GM21515 (cell line): ENCODE results near the gene UMODL1.

Experiments
- ATAC-seq: cut with Tn5 transposase; IDR thresholded peaks from one replicate; pipeline ENCODE4 v1.9.1; 2021; ENCODE audit not compliant: unreplicated experiment

The UMODL1 gene

DNA sequence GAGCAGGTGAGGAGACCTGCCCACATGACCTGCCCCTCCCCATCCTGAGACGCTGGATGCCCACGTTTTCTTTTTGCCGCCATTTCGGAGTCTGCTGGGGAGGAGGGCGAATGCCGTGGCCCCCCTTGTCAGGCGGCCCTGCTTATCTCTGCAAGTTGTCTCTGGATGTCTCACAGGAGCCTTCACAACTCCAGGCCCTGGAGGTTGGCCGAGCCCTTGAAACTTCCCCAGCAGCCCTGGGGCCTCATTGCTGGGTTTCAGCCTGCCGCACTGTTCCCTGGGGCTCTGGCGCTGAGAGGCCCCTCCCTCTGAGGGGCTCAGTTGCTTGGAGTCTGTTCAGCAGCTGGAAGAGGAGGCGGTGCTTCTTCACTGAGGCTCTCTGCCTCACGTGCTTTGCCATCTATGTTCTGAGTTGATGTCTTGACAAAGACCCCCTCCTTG is 31.2 kb upstream of the UMODL1 start:
- no peak for ATAC-seq

DNA sequence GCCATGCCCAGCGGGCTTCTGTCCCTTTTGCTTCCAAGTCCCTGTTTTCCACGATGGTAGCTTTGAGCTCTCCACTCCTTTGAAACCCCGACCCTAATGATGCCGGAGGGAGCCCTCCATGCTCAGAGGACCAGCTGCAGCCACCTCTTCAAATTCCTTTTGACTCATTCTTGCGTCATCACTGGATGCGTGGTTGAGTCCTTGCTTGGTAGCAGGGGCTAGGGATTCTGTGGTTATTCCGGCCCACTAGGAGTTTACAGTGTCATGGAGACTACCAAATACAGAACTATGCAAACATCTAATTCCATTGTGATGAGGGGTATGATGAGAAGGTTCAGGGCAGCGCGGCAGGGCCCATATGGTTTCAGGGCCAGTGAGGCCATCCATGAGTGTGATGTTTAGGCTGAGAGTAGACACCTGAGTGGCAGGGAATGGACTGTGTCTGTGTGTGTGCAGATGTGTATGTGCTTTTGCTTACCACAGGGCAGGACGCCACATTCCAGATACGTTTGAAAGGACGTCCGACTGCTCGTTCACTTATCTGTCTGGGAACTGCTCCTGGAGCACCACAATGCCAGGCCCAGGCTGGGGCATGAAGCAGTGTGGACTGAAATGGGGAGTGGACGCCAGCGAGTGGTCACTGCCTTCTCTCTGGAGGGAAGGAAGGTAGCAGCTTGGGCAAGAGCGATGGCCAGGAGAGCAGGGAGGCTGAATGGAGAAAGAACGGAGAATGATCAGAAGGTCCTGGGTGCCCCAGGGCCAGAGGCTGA is 30.5 kb upstream of the UMODL1 start:
- ATAC-seq, result no peak

DNA sequence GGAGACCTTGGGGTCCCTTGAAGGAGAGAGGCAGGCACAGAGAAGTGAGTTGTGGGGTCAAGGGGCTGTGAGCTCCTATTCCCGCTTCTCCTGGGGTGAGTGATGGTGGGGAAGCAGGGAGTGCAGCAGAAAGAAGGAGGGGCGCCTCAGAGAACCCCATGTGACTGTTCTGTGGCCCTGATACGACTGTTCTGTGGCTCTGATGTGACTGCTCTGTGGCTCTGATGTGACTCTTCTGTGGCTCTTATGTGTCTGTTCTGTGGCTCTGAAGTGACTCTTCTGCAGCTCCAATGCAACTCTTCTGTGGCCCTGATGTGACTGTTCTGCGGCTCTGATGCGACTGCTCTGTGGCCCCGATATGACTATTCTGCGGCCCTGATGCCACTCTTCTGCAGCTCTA is 29.9 kb upstream of the UMODL1 start:
- no peak for ATAC-seq

DNA sequence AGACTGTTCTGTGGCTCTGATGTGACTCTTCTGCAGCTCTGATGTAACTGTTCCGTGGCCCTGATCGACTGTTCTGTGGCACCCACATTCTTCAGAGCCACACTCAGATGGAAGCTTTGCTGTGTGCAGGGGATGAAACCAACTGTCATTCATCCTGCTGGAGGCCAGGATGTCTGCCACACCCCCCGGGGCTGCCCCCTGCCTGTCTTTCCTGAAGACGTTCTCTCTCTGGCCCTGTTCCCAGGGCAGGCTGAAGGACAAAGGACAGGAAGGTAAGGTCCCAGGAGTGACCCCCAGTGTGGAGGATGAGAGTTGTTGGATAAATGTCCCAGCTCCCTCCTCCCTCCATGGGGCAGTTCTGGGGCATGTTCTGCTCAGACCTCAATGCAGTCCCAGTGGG is 29.4 kb upstream of the UMODL1 start:
- ATAC-seq, result no peak

DNA sequence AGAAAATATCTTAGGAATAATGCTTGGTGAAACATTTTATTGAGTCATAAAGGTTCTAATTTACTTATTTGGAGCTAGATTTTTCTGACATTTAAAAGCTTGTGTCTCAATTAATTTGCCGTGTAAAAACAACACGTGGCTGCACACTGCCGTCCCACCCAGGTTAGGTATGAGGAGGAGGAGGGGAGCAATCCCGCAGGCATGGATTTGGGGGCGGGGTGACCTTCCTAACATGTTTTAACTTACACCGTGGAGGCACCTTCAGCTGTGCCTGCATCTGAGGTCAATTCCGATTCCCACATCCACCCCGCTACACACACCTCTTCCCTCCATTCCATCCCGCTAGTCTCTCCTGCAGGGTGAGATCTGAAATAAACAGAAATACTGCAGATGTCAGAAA is 28.5 kb upstream of the UMODL1 start:
- ATAC-seq, result no peak

DNA sequence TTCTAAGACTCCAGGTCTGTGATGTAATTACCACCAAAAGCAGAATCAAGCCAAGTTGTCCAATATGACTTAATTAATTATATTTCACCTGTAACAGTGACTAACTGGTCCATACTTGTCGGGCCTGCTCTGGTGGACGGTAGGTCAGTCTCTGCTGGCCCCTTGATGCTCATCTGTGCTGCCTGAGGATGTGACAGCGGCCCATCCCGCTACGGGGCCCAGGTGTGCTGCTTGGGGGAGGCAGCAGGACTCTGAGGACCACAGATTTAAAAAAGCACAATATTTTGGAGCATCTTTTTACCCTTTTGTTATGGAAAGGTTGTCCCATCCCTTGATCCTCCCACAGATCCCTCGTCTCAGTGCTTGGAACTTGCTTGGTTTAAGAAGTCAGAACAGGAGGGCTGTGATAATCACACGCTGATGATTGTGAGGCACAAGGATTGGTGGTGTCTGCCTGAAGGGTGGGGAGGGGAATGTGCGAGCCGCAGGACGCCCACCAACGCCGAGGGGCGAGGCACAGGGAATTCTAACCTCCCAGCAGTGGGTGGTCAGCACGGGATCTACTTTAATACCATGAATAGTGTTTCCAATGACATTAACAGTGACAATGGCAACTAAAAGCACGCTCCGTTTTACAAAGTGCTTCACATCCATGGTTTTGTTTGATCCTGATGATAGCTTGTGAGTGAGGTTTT is 27.8 kb upstream of the UMODL1 start:
- no peak for ATAC-seq

DNA sequence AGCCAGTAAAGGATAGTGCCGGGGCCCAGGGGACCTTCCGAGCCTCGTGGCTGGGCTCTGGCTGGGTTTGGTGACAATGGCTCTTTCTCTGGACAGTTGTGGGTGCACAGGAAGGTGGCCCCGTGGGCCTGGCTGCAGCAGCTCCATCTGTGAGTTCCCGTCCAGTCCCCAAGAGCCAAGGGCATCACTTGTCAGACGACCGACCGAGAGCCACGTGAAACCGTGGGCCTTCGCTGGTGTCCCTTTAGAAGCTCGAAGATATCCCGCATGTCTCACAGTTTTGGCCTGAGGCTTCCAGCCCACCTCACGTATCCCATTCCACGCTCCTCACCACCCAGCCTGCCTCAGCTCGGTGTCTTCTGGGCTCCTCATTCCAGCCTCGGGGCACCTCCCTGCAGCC is 27.2 kb upstream of the UMODL1 start:
- no peak for ATAC-seq

DNA sequence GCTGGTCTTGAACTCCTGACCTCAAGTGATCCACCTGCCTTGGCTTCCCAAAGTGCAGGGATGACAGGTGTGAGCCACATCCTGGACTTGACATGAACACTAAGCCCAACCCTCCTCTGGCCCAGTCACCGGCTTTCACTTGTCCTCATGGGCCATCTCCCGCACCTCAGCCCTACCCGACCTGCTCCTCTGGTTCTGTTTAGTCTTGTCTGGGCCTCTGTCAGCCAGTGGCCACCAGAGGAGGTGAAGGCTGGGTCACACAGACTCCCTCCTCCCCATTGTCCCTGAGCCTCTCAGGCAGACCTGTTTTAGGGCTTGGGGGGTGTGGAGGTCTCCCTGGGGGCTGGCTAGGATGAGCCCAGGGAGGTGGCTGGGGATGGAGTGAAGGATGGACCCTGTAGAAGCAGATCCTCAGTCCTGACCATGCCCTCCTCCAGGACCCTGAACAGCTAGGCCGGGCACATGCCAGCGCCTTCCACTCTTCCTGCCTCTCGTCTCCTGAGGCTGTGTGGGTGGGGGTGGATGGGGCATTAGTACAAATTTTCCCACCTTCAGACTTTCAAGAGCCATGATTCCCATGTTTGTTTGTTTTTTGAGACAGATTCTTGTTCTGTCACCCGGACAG is 26.1 kb upstream of the UMODL1 start:
- no peak for ATAC-seq

DNA sequence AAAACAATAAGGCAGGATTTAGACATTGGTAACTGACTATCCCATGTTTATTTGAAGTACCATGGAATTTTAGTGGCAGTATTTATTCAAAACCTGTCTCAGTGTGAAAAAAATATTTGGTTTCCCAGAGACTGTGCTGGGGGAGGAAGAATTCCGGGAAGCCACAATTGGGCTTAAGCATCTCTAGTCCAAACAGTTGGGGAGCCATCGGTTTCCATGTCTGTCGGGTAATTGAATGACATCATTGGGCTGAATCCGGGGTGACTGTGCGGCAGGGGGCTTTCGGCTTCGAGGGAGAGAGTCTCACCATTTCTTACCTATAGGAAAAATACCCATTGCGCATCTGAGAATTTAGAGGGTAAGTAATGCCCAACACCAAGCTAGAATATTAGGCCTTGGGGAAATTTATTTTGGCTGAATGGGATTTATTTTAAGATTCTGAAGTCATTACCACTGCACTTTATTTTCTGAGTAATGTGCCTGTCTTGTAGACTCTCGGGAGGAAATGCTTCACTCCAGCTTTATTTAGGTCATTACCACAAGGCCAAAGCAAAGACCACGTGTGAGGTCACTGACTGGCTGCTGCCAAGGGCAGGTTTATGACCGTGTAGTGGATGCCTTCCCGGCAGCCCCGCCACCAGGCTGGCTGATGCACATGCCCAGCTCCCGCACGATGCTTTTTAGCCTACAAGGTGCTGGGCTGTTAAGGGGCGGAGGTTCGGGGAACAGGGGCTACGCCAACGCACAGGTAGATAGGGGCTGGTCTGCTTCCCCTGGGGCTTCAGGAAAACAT is 23.1 kb upstream of the UMODL1 start:
- no peak for ATAC-seq

DNA sequence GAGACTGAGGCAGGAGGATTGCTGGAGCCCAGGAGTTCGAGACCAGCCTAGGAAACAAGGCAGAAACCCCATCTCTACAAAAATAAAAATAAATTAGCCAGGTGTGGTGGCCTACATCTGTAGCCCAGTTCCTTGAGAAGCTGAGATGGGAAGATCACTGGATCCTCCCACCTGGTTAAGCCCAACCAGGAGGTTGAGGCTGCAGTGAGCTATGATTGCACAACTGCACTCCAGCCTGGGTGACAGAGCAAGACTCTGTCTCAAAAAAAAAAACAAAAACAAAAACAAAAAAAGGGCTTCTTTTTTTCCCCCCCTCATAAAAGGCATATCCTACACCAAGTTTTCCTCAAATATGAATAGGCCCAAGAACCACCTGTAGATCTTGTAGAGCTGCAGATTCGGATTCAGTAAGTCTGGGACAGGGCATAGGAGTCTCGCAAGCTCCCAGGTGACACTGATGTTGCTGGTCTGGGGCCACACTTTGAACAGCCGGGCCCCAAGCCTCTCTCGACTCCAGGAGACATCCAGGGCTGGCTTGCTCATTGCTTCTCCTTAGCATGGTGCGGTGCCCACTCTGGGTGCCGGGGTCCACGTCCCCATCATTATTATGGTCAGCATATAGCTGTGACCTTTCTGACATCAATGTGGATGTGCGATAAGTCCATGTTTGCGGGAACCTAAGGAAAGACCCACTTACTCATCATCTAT is 22.1 kb upstream of the UMODL1 start:
- no peak for ATAC-seq

DNA sequence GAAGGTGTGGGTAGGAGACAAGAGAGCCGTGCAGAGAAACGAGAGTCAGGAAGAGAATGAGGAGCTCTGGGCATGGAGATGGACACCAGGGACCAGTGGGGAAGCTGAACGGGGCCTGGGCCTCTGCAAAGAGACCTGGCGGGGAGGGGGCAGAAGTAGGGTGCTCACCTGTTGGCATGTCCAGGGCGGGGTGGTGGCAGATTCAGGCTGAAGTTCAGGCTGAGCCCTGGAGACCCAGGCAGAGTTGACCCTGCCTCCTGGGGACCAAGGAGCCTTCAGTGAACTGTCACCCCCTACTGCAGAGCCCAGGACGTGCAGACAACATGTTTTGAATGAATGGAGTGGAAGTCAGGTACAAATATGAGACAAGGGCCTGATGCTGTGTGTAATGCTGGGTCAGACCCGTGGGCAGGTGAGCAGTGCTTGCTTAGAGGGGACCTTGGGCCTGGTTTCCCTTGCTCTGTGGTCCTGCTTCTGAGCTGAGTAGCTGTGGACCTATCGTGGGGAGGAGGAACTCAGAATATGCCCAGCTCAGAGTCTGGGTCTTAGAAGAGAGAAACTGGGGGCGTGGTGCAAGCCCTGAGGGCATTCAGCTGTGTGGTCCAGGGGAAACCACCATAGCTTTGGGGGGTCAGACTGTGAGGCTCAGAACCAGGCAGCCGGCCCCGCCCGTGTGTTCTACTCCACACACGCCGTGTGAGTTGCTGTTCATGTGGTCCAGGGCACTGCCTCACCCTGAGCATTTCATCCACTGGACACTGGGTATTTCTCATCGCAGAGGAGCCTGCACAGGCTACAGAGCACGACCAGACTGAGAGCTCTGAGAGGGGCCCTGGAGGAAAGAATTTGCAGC is 21.3 kb upstream of the UMODL1 start:
- ATAC-seq, result no peak

DNA sequence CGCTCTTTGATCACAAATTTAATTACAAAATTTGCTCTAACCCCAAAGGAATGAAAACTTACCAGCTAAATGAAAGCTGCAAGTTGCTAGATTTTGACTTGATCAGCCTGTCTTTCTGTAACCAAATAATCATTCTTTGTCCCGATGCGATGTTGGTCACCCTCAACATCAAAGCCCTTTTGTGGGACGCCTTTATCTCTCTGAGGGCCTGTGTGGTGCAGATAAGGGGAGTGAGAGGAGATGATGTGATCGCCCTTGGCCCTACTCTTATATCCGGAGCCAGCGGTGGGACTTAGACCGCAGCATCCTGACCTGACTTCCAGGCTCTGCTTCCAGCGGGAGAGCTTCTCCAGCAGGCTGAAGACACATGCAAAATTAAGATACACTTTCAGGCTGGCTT is 19.3 kb upstream of the UMODL1 start:
- ATAC-seq, result no peak

DNA sequence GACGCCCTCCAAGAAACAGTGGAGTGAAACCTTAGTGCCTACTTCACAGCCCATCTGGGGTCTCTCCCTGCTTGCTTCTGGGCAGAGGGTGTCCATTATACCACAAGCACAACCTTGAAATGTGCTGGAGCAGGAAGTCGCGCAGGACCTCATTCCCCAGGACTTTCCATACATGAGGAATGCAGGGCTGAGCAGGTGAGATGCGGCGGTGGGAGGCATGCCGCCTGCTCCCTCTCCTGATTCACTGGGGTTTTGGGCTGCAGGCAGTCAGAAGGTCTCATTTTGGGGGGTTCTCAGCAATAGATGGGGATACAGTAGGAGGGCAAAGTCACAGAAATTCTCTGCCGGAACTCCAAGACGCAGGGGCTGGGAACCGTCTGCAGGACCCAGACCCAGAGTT is 15.7 kb upstream of the UMODL1 start:
- no peak for ATAC-seq

DNA sequence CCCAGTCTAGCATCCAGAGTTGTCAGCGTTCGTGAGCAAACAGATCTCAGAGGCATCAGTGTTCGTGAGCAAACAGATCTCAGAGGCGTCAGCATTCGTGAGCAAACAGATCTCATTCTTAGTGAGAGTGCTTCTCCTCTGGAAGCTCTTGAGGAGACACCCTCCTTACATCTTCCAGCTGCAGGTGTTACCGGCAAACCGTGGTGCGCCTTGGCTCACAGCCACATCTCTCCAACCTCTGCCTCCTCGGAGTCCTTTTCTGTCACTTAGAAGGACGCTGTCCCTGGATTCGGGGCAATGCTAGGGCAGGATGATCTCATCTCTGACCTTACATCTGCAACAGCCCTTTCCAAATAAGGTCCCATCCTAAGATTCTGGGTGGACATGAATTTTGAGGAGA is 14.6 kb upstream of the UMODL1 start:
- ATAC-seq, result no peak

DNA sequence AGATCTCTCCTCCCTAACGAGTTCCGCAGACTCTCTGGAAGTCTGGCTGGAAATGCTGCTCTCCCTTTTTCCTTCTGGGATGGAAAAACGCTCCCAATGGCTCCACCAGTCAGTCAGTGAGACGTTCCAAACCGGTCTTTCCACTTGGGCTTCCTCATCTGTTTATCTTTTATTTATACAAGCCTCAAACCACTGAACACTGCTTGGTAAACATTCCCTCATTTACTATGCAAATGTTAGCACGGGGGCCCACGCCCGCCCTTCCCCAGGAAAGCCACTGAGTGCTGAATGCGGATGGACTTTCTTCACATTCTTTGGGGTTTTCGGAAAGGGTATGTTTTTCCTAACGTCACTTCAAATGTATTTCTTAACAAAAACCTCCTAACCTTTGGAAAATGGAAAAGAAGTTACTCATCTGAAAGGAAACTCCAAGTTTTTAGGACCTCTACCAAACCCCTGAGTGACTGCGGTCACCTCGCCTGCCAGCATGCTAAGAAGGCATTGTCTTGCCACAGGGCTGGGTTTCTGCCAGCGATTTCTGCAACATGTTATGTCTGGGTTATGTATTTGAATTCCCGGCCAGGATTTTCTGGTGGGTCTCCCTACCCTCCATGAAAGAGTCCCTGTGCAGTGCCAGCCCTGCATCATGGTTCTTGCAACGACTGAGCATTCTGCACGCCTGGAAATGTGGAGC is 14.0 kb upstream of the UMODL1 start:
- no peak for ATAC-seq

DNA sequence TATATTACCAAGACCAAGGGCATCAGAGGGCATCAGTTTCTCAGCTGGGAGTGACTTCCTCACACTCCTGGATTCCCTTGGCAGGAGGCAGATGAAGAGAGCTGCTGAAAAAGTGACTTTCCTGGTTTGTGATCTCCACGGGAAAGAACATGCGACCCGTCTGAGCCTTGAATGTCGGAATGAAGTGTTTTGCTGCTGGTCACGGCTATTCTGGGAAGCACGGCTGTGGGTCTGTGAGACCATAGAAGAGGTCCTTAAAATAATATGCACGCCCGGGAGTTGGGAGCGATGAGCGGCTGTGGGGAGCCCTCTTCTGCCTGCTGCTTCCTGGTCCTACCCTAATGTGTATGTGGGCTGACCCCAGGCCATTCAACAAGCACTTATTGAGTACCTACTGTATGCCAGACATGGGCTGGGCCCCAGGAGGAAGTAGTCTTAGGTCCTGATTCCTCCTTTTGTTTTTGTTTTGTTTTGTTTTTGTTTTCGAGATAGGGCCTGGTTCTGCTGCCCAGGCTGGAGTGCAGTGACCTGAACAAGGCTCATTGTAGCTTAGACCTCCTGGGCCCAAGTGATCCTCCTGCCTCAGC is 13.2 kb upstream of the UMODL1 start:
- ATAC-seq, result no peak

DNA sequence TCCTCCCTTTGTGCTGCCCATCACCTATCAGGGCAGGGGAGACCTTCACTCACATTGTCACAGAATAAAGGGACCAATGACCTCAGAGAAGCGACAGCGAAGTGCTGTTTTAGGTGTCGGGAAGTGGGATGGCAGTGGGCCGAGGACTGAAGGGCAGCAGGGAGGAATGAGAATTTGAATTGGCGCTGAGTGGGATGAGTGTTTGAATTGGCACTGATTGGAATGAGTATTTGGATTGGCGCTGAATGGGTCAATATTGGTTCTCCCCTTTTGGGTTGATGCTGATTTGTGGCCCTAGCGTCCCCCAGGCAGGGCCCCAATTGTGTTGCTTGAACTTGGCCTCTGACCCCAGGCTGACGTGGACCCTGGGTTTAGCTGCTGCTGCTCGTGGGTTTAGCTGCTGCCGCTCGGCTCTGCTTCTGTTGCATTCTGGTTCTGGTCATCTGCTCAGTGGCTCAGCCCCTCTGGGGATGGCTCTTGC is 12.4 kb upstream of the UMODL1 start:
- ATAC-seq, result no peak

DNA sequence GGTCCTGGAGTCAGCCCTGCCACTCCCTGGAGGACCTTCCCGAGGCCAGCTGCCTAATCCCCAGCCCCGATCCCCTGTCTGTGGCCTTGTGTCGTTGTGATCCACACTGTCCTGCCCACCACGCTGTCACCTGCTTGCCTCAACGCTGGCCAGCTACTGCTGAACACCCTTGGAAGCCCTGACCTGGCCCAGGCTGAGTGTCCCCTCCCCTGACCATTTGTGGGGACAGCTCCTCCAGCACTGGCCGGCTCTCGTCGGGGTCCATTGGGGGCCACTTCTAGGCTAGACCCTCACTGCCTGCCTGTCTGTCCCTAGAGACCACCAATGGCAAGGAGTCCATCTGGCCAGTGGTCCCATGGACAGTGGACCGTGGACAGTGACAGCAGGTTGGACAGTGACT is 12.0 kb upstream of the UMODL1 start:
- ATAC-seq, result no peak

DNA sequence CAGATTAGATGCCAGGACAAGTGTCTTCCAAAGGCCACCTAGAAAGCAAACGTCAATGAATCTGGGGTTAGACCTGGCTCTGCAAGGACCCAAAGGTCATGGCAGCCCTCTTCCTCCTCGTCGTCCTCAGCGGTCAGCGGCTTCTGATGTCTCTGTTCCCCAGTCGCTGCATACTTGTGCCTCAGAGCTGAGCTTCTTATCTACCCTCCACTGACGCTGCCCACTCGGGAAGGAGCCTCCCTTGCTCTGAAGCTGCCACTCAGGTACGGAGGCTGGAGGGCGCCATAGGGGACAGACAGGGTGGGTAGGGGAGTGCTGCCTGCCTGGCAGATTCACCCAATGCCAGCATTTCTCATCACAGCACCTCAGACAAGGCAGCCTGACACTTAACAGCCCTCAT is 11.4 kb upstream of the UMODL1 start:
- ATAC-seq, result no peak
